K562 (cell line): Measurements from ENCODE around the gene ZNRF1. TPM values are rescaled to one million over a fixed set of nuclear protein-coding genes. Genes with fewer than 3 reads are reported as not detected.

Experiments used
- CHD7 ChIP-seq: fragments of 200-600 bp; sonication (generic); IDR thresholded peaks from one replicate; pipeline ENCODE4 v1.6.1; 2012; ENCODE audit warnings: mild to moderate bottlenecking, low read depth, low read length, inconsistent platforms
- FOXJ3 ChIP-seq: sonication (generic); formaldehyde crosslinking; IDR thresholded peaks from 2 replicates; pipeline ENCODE4 v1.4.0; 2020; ENCODE audit warnings: mild to moderate bottlenecking, missing genetic modification reagents
- MEIS2 ChIP-seq: fragments of 450-650 bp; IDR thresholded peaks from 2 replicates; pipeline ENCODE4 v1.6.1; 2014; ENCODE audit warnings: mild to moderate bottlenecking; ENCODE audit not compliant: partially characterized antibody
- PKNOX1 ChIP-seq: fragments of 450-650 bp; IDR thresholded peaks from 2 replicates; pipeline ENCODE4 v1.6.1; 2016
- THAP7 ChIP-seq: fragments of 250-450 bp; sonication (Bioruptor Pico); IDR thresholded peaks from 2 replicates; pipeline ENCODE4 v1.5.0; 2021
- ZNF133 ChIP-seq: fragments of 250-450 bp; sonication (Bioruptor Pico); IDR thresholded peaks from 2 replicates; pipeline ENCODE4 v1.4.0; 2020; ENCODE audit warnings: mild to moderate bottlenecking
- ZNF23 ChIP-seq: fragments of 250-450 bp; sonication (Bioruptor Pico); IDR thresholded peaks from 2 replicates; pipeline ENCODE4 v1.4.0; 2020; ENCODE audit warnings: mild to moderate bottlenecking
- polyA plus RNA-seq, 8 experiments: library from polyadenylated mRNA; depleted of rRNA in 4 of 8; stranded (reverse) in 5 of 8; unstranded in 3 of 8; fragments of >200 nt; fragmentation: Nextera tagmentation in 2 of 8; fragmentation: Illumina TruSeq in 1 of 8; extraction: Ambion mirVana in 2 of 8; extraction: Trizol in 1 of 8; gene quantifications; 2 replicates each; pipeline versions ENCODE4 v1.2.1 to v1.2.3, GENCODE V29; 2011 to 2014; ENCODE audit warnings: inconsistent platforms in 1 of 8, missing spikeins in 1 of 8
- total RNA-seq, 7 experiments: library from RNA; depleted of rRNA in 6 of 7; stranded (reverse); fragments of >200 nt in 6 of 7; fragmentation: Illumina TruSeq in 2 of 7; extraction: Trizol in 2 of 7; gene quantifications; 2 replicates each; pipeline versions ENCODE4 v1.2.1 to v1.2.3, GENCODE V29; 2011 to 2021; ENCODE audit warnings: low replicate concordance in 1 of 7

The ZNRF1 gene
- total and polyA plus RNA-seq, 9 of the 15 experiments (the other 6 are each of a cell fraction or from before 2014, with no cell fraction given): 9.5 to 37.7 (median 20.0) TPM

- TF ChIP-seq CHD7 (no peak), FOXJ3 (CRISPR knock-in tag) (no peak), ZNF23 (CRISPR knock-in tag) (no peak), MEIS2 (peak; percentile 65), PKNOX1 (0 out of 2 replicates have a peak, but pooled peaks have one; percentile 27), THAP7 (no peak), ZNF133 (CRISPR knock-in tag) (no peak)
Measured at GRCh38 chr16:75074304-75074793, 75.5 kb downstream of the ZNRF1 start (continued).
